IMR-90 (cell line): ENCODE measurements around the gene TNS1. TPM values are rescaled to one million over a fixed set of nuclear protein-coding genes. Genes with fewer than 3 reads are reported as not detected.

ENCODE experiments used
- ATAC-seq: fragments of 200-7000 bp; cut with Tn5 transposase; 2 replicates; pipeline ENCODE4 v1.9.1; 2020; ENCODE audit warnings: low read depth, mild to moderate bottlenecking, moderate library complexity
- BruUV-seq: library from RNA; stranded (reverse); fragments of 400-500 nt; replicated peaks from 2 replicates; lab custom pipeline; 2021; lab: Mats Ljungman, UMichigan
- CTCF ChIA-PET: fragments of 300-600 bp; formaldehyde crosslinking; extraction: SDS; loops from one replicate; lab custom pipeline; 2021; ENCODE audit warnings: antibody characterized with exemption; lab: Yijun Ruan, JAX
- POLR2A ChIA-PET: fragments of 300-600 bp; sonication (Branson Sonifier 250); formaldehyde crosslinking; loops from one replicate; lab custom pipeline; 2022; ENCODE audit warnings: antibody characterized with exemption; ENCODE audit not compliant: unreplicated experiment; lab: Charles Lee
- DNase-seq: peaks from one replicate; pipeline ENCODE4 v3.0.0; 2013
- H2AFZ ChIP-seq: replicated peaks from 2 replicates; pipeline ENCODE3; 2013; ENCODE audit warnings: low read length, mild to moderate bottlenecking; ENCODE audit not compliant: poor library complexity
- H2AK5ac ChIP-seq: 2 replicates; pipeline ENCODE4 v1.6.1; 2013; ENCODE audit warnings: low read depth, low read length, inconsistent platforms
- H2AK9ac ChIP-seq: replicated peaks from 2 replicates; pipeline ENCODE3; 2013; ENCODE audit warnings: mild to moderate bottlenecking, low read depth, low read length, moderate library complexity; ENCODE audit not compliant: poor library complexity
- H2BK120ac ChIP-seq: 2 replicates; pipeline ENCODE4 v1.6.1; 2013; ENCODE audit warnings: low read depth, low read length, inconsistent platforms
- H2BK15ac ChIP-seq: 3 replicates; pipeline ENCODE4 v1.6.1; 2013; ENCODE audit warnings: low read depth, low read length, inconsistent platforms
- H2BK20ac ChIP-seq: 2 replicates; pipeline ENCODE4 v1.6.1; 2013; ENCODE audit warnings: low read depth, mild to moderate bottlenecking, inconsistent platforms, low read length, moderate library complexity
- H2BK5ac ChIP-seq: 2 replicates; pipeline ENCODE4 v1.6.1; 2013; ENCODE audit warnings: mild to moderate bottlenecking, low read depth, low read length, inconsistent platforms; ENCODE audit not compliant: poor library complexity, severe bottlenecking
- H3K14ac ChIP-seq: replicated peaks from 2 replicates; pipeline ENCODE4 v1.6.1; 2013; ENCODE audit warnings: low read depth, low read length, inconsistent platforms
- H3K18ac ChIP-seq: 2 replicates; pipeline ENCODE4 v1.6.1; 2013; ENCODE audit warnings: low read depth, low read length, control low read depth
- H3K23ac ChIP-seq: 2 replicates; pipeline ENCODE4 v1.6.1; 2013; ENCODE audit warnings: low read depth, low read length, inconsistent platforms
- H3K27ac ChIP-seq: 2 replicates; pipeline ENCODE4 v1.5.1; 2013; ENCODE audit warnings: mild to moderate bottlenecking, control low read depth, low read length; ENCODE audit not compliant: insufficient read depth
- H3K27me3 ChIP-seq: 2 replicates; pipeline ENCODE4 v1.6.1; 2013; ENCODE audit warnings: low read length; ENCODE audit not compliant: control insufficient read depth, insufficient read depth
- H3K36me3 ChIP-seq: 2 replicates; pipeline ENCODE4 v1.6.1; 2013; ENCODE audit warnings: low read length, mixed read lengths; ENCODE audit not compliant: control insufficient read depth, insufficient read depth
- H3K4ac ChIP-seq: 2 replicates; pipeline ENCODE4 v1.6.1; 2013; ENCODE audit warnings: low read depth, low read length, inconsistent platforms
- H3K4me1 ChIP-seq: 2 replicates; pipeline ENCODE4 v1.6.1; 2013; ENCODE audit warnings: low read length, mixed read lengths; ENCODE audit not compliant: control insufficient read depth, insufficient read depth
- H3K4me2 ChIP-seq: 2 replicates; pipeline ENCODE4 v1.6.1; 2013; ENCODE audit warnings: low read depth, mild to moderate bottlenecking, control low read depth, low read length, moderate library complexity
- H3K4me3 ChIP-seq: 2 replicates; pipeline ENCODE4 v1.5.1; 2013; ENCODE audit warnings: low read depth, mild to moderate bottlenecking, control low read depth, low read length, moderate library complexity; ENCODE audit not compliant: insufficient read depth
- H3K56ac ChIP-seq: 2 replicates; pipeline ENCODE4 v1.6.1; 2013; ENCODE audit warnings: low read length, inconsistent platforms; ENCODE audit not compliant: insufficient read depth; ENCODE audit errors: extremely low read depth
- H3K79me1 ChIP-seq, 2 experiments: 2 replicates each; pipeline ENCODE4 v1.6.1; 2013; ENCODE audit warnings: low read length in 2 of 2, inconsistent platforms in 1 of 2, low read depth in 1 of 2
- H3K9ac ChIP-seq: 2 replicates; pipeline ENCODE4 v1.6.1; 2013; ENCODE audit warnings: low read depth, low read length, control low read depth
- H3K9me1 ChIP-seq: 2 replicates; pipeline ENCODE4 v1.6.1; 2013; ENCODE audit warnings: low read length, inconsistent platforms; ENCODE audit not compliant: insufficient read depth
- H3K9me3 ChIP-seq: 2 replicates; pipeline ENCODE4 v1.6.1; 2013; ENCODE audit warnings: low read length; ENCODE audit not compliant: control insufficient read depth, insufficient read depth
- H4K20me1 ChIP-seq: 2 replicates; pipeline ENCODE4 v1.6.1; 2013; ENCODE audit warnings: low read length, inconsistent platforms; ENCODE audit not compliant: insufficient read depth
- H4K5ac ChIP-seq: 2 replicates; pipeline ENCODE4 v1.6.1; 2013; ENCODE audit warnings: mild to moderate bottlenecking, low read depth, low read length, control low read depth
- H4K8ac ChIP-seq, 2 experiments: 2 replicates each; pipeline ENCODE4 v1.6.1; 2013; ENCODE audit warnings: low read depth in 2 of 2, low read length in 2 of 2, control low read depth in 1 of 2, inconsistent platforms in 1 of 2
- H4K91ac ChIP-seq: 2 replicates; pipeline ENCODE4 v1.6.1; 2013; ENCODE audit warnings: low read depth, low read length, inconsistent platforms; ENCODE audit not compliant: insufficient read depth
- CEBPB ChIP-seq: IDR thresholded peaks from 2 replicates; pipeline ENCODE4 v1.6.1; 2012; ENCODE audit warnings: low read depth, low read length, improper control_type of control experiment
- MAFK ChIP-seq: IDR thresholded peaks from 2 replicates; pipeline ENCODE4 v1.6.1; 2012; ENCODE audit warnings: low read depth, low read length, improper control_type of control experiment
- NFE2L2 ChIP-seq: fragments of 150-350 bp; IDR thresholded peaks from 2 replicates; pipeline ENCODE4 v1.6.1; 2016; ENCODE audit warnings: low read depth, mild to moderate bottlenecking, low read length
- WGBS, 2 experiments: methylation state at CpG; one replicate each; pipeline versions ENCODE4 v1.1.5 to v1.1.7; 2013; ENCODE audit warnings: missing lambda C conversion rate in 2 of 2; ENCODE audit not compliant: insufficient read length in 1 of 2; ENCODE audit errors: extremely low coverage in 2 of 2; 5-methylcytosine and 5-hydroxymethylcytosine counted together
- dilution Hi-C: fragments of 300-500 bp; cut with HindIII; formaldehyde crosslinking; loops from one replicate; pipeline ENCODE4 v1.14.3; 2018; ENCODE audit warnings: low sequenced_read_pairs; ENCODE audit not compliant: unreplicated experiment
- in situ Hi-C: fragments of 300-500 bp; cut with MboI; formaldehyde crosslinking; loops from 3 replicates; pipeline ENCODE4 v1.14.3; 2019; ENCODE audit warnings: low sequenced_read_pairs, inconsistent platforms, mixed read lengths
- intact Hi-C: fragments of 100-400 bp; cut with micrococcal nuclease; formaldehyde crosslinking; loops from 2 replicates; pipeline ENCODE4 v1.10.0; 2022
- polyA plus RNA-seq, 3 experiments: library from polyadenylated mRNA; depleted of rRNA; stranded (reverse); fragments of >200 nt; gene quantifications; 2 replicates each; pipeline ENCODE4 v1.2.3, GENCODE V29; 2012; ENCODE audit warnings: low replicate concordance in 1 of 3
- total RNA-seq: library from RNA; depleted of rRNA; stranded (reverse); fragments of >200 nt; gene quantifications from 2 replicates; pipeline ENCODE4 v1.2.3, GENCODE V29; 2012

The TNS1 gene
- total and polyA plus RNA-seq, 2 of the 4 experiments (the other 2 are of a cell fraction): 41.1 to 45.2 TPM

GRCh38 chr2:217955881-217956493 lies 46.8 kb downstream of the TNS1 start:
- Histone ChIP-seq H2AK9ac (no peak overlapping the region), H4K5ac (no peak overlapping the region), H3K4me1 (peaks cover 20% of the 10 kb centered on the region), H3K56ac (no peak overlapping the region), H3K27ac (no peak overlapping the region), H2BK120ac (no peak overlapping the region), H3K9me1 (peaks cover 34% of the 10 kb centered on the region; the same call in 1 of the 2 replicates), H3K9me3 (no peaks in the 10 kb centered on the region), H2BK20ac (no peak overlapping the region), H2BK5ac (no peak overlapping the region), H3K4me3 (no peak overlapping the region), H3K14ac (no peak overlapping the region), H2AFZ (no peak overlapping the region), H4K91ac (no peak overlapping the region), H3K27me3 (no peaks in the 10 kb centered on the region), H3K18ac (no peak overlapping the region), H3K9ac (no peak overlapping the region), H2AK5ac (no peak overlapping the region), H3K4me2 (no peak overlapping the region), H4K20me1 (peaks cover 19% of the 10 kb centered on the region), H2BK15ac (no peak overlapping the region), H3K4ac (no peak overlapping the region), H3K36me3 (peaks cover 6% of the 10 kb centered on the region), H4K8ac (no peak overlapping the region), H3K23ac (no peak overlapping the region), H3K79me1 (peaks cover 38 to 64% of the 10 kb centered on the region in 2 experiments)
- in situ Hi-C loops: no loop called here
- BruUV-seq: no TSS peak
- ATAC-seq: no peak
- no CpG with 5 or more reads among the region's 7 CpGs for WGBS, 2 experiments
- ChIA-PET CTCF (interaction anchor here (0.6 kb wide), 1 partner anchor 54 kb away, joined by 3 read pairs; no protein-coding TSS in a partner anchor), POLR2A (no interaction called here)
- dilution Hi-C loops: no loop called here
- intact Hi-C loops: no loop called here
- TF ChIP-seq MAFK (no peak), CEBPB (no peak), NFE2L2 (no peak)
- DNase-seq: no peak
